ENCODE measurements around the gene MEAK7.
A peak's percentile ranks its signal among the peaks of the same experiment; 100 is the strongest.
"Not testable (repeated sequence)": the region's sequence is repeated elsewhere in the genome, so short reads cannot be mapped to it uniquely, and the experiment has no call there.

MEAK7 gene

GRCh38 chr16:84518804-84519341 is 14.4 kb upstream of the MEAK7 start:
- no peak for DNase-seq (ENCODE audit: low read depth)
- H3K4me3 ChIP-seq (ENCODE audit: low read length): no peak overlapping the region

GRCh38 chr16:84518220-84518619 is 13.8 kb upstream of the MEAK7 start:
- peak; percentile 74 for DNase-seq (ENCODE audit: low read depth)
- H3K4me3 ChIP-seq (ENCODE audit: low read length): not testable (repeated sequence)

More at GRCh38 chr16:84518804-84519341, 14.4 kb upstream of the MEAK7 start:
- TF ChIP-seq CTCF (IDR thresholded peaks at IDR 0.05; ENCODE audit: insufficient read depth, low read depth, low read length, missing control alignments): no peak

- no peak overlapping the region for H3K4me3 ChIP-seq (ENCODE audit: low read length)
- DNase-seq (ENCODE audit: low read depth): no peak
- TF ChIP-seq CTCF (IDR thresholded peaks at IDR 0.05; ENCODE audit: insufficient read depth, low read depth, low read length, missing control alignments): no peak
These were observed 12.9 kb upstream of the MEAK7 start for GRCh38 chr16:84517366-84517765.

- no peak for DNase-seq (ENCODE audit: low read depth)
- TF ChIP-seq CTCF (IDR thresholded peaks at IDR 0.05; ENCODE audit: insufficient read depth, low read depth, low read length, missing control alignments): no peak
- H3K4me3 ChIP-seq (ENCODE audit: low read length): no peak overlapping the region
These were observed 10.7 kb upstream of the MEAK7 start for GRCh38 chr16:84514874-84515835.

GRCh38 chr16:84514295-84514873 is 9.9 kb upstream of the MEAK7 start:
- no peak for TF ChIP-seq CTCF (IDR thresholded peaks at IDR 0.05; ENCODE audit: insufficient read depth, low read depth, low read length, missing control alignments)
- H3K4me3 ChIP-seq (ENCODE audit: low read length): no peak overlapping the region
- DNase-seq (ENCODE audit: low read depth): no peak

GRCh38 chr16:84513666-84514065 is 9.2 kb upstream of the MEAK7 start:
- no peak for DNase-seq (ENCODE audit: low read depth)
- TF ChIP-seq CTCF (IDR thresholded peaks at IDR 0.05; ENCODE audit: insufficient read depth, low read depth, low read length, missing control alignments): no peak
- H3K4me3 ChIP-seq (ENCODE audit: low read length): no peak overlapping the region

- no peak overlapping the region for H3K4me3 ChIP-seq (ENCODE audit: low read length)
- no peak for DNase-seq (ENCODE audit: low read depth)
- TF ChIP-seq CTCF (IDR thresholded peaks at IDR 0.05; ENCODE audit: insufficient read depth, low read depth, low read length, missing control alignments): no peak
These were observed 8.7 kb upstream of the MEAK7 start for GRCh38 chr16:84513123-84513522.
